GM13976 (cell line): ENCODE data around the gene TMEM151A.

ENCODE experiments used
- DNase-seq: peaks from one replicate; pipeline ENCODE4 v3.0.0; 2012; ENCODE audit warnings: low spot score
- in situ Hi-C: fragments of 300-500 bp; cut with MboI; formaldehyde crosslinking; loops from one replicate; pipeline ENCODE4 v1.12.0; 2022; ENCODE audit warnings: low sequenced_read_pairs, mixed read lengths, inconsistent platforms; ENCODE audit not compliant: unreplicated experiment
- TF ChIP-seq, protein P1 (sequence below): IDR thresholded peaks from 2 replicates; pipeline ENCODE4 v1.5.1; 2012; ENCODE audit warnings: borderline replicate concordance, mild to moderate bottlenecking; ENCODE audit not compliant: insufficient read depth; ENCODE audit errors: extremely low read depth, missing control alignments, control extremely low read depth

Gene TMEM151A

DNA sequence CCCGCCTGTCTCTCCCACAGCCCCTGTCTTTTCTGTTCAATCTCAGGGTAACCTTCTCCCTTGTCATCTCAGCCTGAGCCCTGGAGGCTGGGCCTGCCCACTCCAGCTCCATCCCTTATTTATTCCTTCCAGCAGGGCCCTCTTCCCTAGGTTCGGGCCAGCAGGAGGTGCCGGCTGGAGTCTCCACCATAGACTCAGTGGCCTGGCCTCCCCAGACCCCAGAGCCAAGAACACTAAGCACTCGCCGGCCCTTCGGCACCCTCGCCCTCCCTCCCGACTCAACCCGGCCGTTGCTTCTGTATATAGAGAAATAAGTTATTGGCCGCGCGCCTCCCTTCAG, 24.7 kb upstream of the TMEM151A start:
- DNase-seq = no peak

GRCh38 chr11:66267379-66268243, 24.1 kb upstream of the TMEM151A start:
- TF ChIP-seq, protein P1, sequence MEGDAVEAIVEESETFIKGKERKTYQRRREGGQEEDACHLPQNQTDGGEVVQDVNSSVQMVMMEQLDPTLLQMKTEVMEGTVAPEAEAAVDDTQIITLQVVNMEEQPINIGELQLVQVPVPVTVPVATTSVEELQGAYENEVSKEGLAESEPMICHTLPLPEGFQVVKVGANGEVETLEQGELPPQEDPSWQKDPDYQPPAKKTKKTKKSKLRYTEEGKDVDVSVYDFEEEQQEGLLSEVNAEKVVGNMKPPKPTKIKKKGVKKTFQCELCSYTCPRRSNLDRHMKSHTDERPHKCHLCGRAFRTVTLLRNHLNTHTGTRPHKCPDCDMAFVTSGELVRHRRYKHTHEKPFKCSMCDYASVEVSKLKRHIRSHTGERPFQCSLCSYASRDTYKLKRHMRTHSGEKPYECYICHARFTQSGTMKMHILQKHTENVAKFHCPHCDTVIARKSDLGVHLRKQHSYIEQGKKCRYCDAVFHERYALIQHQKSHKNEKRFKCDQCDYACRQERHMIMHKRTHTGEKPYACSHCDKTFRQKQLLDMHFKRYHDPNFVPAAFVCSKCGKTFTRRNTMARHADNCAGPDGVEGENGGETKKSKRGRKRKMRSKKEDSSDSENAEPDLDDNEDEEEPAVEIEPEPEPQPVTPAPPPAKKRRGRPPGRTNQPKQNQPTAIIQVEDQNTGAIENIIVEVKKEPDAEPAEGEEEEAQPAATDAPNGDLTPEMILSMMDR = no peak
- in situ Hi-C loops = no loop called here
- DNase-seq = peak; percentile 95

More for the DNA sequence above, 24.7 kb upstream of the TMEM151A start:
- in situ Hi-C loops = no loop called here
- TF ChIP-seq, protein P1 = no peak

DNA sequence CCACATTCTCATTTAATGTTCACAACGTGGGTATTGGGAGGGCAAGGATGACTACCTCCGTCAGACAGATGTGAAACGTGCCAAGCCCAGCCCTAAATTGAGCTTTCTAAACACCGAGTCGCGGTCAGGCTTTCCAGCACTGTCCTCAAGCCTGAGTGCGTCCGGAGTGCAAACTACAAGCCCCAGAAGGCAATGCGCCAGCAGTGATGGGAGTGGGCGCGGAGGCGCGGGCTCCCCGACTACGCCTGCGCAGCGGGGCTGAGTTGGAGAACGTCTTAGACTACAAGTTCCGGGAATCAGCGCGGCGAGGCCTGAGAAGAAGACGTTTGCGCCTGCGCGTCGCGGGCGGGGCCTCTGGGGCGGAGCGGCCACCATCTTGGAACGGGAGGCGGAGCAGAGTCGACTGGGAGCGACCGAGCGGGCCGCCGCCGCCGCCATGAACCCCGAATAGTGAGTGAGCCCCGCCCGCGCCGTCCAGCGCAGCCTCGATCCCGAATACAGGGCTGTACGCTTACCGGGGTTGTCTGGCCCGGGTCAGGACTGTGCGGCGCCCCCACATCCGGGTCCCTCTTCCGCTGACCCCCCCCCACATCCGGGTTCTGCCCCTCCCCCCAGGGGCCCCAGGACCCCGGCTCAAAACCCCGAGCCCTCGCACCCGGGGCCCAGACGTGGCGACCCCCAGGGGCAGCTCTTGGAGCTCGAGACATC, 23.3 kb upstream of the TMEM151A start, which contains the start of gene RAB1B:
TSS of gene RAB1B (plus strand) at position 396 of the 708 bp plus-strand sequence. CDS start at position 437, 41 bp downstream.
- in situ Hi-C loops = no loop called here
- TF ChIP-seq, protein P1 = no peak

DNA sequence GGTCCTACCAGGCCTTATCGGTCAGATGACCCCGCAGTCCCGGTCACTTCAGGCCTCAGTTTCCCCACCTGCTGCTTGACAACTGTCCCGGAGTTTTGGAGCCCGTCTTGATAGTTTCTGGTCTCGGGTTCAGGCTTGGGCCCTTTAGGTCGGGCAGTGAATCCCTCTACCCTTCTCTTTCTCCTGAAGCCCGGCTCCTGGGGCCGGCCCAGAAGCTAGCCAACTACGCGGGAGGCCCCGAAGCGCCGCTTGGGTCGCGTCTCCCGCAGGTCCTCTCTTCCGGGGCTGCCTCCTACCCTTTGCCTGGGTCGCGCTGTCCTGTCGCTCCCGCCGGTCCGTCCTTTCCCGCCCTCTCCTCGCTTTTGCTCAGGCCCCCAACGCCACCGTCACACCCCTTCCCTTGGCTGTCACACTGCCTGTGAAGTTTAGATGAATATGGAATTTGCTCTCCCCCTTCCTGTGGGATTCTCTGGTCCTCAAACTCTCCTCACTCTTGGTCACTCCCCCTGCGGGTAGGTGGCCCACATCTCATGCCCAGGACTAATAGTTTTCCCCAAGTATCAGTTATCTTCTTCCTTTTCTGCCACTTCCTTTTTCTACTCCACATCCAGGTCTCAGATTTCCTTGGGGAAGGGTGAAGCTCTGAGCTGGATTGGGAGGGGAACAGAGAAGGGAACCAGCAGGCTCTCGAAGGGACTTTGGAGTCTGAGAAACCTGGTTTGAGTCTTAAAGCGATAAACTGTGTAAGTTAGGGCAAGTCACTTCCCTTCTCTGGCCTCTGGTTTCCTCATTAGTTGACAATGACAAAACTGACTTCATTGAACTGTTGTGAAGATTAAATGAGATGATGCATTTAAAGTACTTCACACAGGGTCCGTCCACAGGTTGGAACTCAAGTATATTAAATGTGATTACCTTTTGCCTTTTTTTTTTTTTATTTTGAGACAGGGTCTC, 22.5 kb upstream of the TMEM151A start:
- in situ Hi-C loops = no loop called here
- DNase-seq = no peak
- TF ChIP-seq, protein P1 = no peak

More for the DNA sequence above, 23.3 kb upstream of the TMEM151A start, which contains the start of gene RAB1B:
- DNase-seq = peak; percentile 98

DNA sequence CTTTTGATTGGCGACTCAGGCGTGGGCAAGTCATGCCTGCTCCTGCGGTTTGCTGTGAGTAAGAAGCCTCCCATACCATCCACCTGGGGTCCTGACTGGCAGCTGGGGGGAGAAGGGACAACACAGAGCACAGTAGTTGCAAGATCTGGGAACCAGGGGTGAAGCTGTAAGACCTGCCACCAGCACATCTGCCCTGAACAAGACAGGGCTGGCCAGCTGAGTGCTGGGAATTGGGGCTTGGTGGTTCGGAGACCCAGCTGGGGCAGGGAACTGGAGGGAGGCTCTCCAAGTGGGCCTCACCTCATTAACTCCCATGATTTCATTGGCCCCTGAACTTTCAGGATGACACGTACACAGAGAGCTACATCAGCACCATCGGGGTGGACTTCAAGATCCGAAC, 19.9 kb upstream of the TMEM151A start:
- in situ Hi-C loops = no loop called here
- TF ChIP-seq, protein P1 = no peak
- DNase-seq = no peak

DNA sequence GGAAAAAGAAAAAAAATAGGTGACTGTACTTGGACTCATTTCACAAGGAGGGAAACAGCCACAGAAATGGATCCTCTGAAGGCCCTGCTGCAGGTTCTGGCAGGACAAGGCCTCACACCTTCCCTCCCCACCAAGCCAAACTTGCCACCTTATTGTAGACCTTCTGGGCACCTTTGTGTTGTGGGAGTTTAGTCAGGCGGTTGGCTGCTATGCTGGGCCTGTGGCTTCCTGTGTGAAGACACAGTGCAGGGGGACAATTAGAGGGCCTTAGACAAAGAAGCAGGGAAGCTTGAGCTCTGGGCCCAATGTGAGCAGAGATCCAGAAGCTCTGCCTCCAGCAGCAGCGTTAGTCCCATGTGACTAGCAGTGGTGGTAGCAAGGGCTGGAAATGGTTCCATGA, 19.1 kb upstream of the TMEM151A start:
- no peak for DNase-seq
- in situ Hi-C loops = no loop called here
- TF ChIP-seq, protein P1 = no peak
